ENCODE data around the gene DCLK3.

DCLK3 gene

GRCh38 chr3:36736301-36736700 is 28.1 kb downstream of the DCLK3 start:
- no peak for DNase-seq (ENCODE audit: extremely low spot score)
- ChIA-PET POLR2A (no interaction called here), CTCF (no interaction called here)
- TF ChIP-seq LEF1 (IDR thresholded peaks at IDR 0.05; ENCODE audit: borderline replicate concordance): no peak
- TF ChIP-seq PKNOX1 (IDR thresholded peaks at IDR 0.05): no peak
- no peak for TF ChIP-seq NFRKB (IDR thresholded peaks at IDR 0.05)
- TF ChIP-seq SP1 (IDR thresholded peaks at IDR 0.05): no peak
- TF ChIP-seq FOXM1 (IDR thresholded peaks at IDR 0.05; ENCODE audit: borderline replicate concordance): no peak
- no peak for TF ChIP-seq FOXA1 (IDR thresholded peaks at IDR 0.05)
- no peak for TF ChIP-seq TARDBP (IDR thresholded peaks at IDR 0.05)
- no peak for TF ChIP-seq SUZ12 (IDR thresholded peaks at IDR 0.05)
- no peak for TF ChIP-seq ZNF384 (IDR thresholded peaks at IDR 0.05)
- no peak for TF ChIP-seq ARNT (IDR thresholded peaks at IDR 0.05)

DNA sequence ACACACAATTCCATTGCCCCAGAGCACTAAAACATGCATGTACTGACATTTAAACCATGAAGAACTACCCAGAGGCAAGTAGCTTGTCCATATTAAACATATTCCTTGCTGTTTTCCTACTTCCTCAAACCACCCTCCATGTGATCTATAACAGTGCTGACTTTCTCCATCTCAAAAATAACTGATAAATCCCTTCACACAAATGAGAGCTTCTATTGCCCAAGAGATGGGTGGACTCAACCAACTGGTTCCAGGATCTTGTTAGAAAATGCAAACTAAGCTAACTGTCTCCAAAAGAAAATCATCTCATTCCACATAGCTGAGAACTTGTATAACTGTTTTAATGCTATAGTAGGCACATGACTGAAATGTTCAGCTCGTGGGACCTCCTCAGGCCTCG is 29.6 kb downstream of the DCLK3 start:
- CTCF ChIA-PET: interaction anchor here (0.7 to 1.9 kb wide), 3 partner anchors 134 to 758 kb away, joined by 3 to 4 read pairs (median 3); no protein-coding TSS in a partner anchor
- POLR2A ChIA-PET: no interaction called here
- TF ChIP-seq BHLHE40 (IDR thresholded peaks at IDR 0.05; ENCODE audit: borderline replicate concordance) (no peak), FOXK2 (IDR thresholded peaks at IDR 0.05) (no peak), PKNOX1 (IDR thresholded peaks at IDR 0.05) (no peak), LEF1 (IDR thresholded peaks at IDR 0.05; ENCODE audit: borderline replicate concordance) (no peak), SP1 (IDR thresholded peaks at IDR 0.05) (no peak)
- no peak for DNase-seq (ENCODE audit: extremely low spot score)

- POLR2A ChIA-PET: no interaction called here
- DNase-seq (ENCODE audit: extremely low spot score): no peak
- no peak for TF ChIP-seq PKNOX1 (IDR thresholded peaks at IDR 0.05)
- CTCF ChIA-PET: interaction anchor here (1.9 kb wide), 1 partner anchor 225 kb away, joined by 4 read pairs; no protein-coding TSS in a partner anchor
Measured at GRCh38 chr3:36733723-36734122, 30.6 kb downstream of the DCLK3 start.

- CTCF ChIA-PET: interaction anchor here (0.9 to 1.9 kb wide), 2 partner anchors 10 to 226 kb away, joined by 3 to 4 read pairs; no protein-coding TSS in a partner anchor
Measured at GRCh38 chr3:36733162-36733696, 31.1 kb downstream of the DCLK3 start.

GRCh38 chr3:36730966-36731365 is 33.4 kb downstream of the DCLK3 start:
- ChIA-PET POLR2A (no interaction called here), CTCF (interaction anchor here (0.8 kb wide), 1 partner anchor 227 kb away, joined by 3 read pairs; no protein-coding TSS in a partner anchor)
- TF ChIP-seq ZNF384 (IDR thresholded peaks at IDR 0.05) (no peak), FOXK2 (IDR thresholded peaks at IDR 0.05) (no peak), HDGF (IDR thresholded peaks at IDR 0.05; ENCODE audit: borderline replicate concordance) (no peak), ELF4 (IDR thresholded peaks at IDR 0.05) (no peak), FOXM1 (IDR thresholded peaks at IDR 0.05; ENCODE audit: borderline replicate concordance) (no peak), LEF1 (IDR thresholded peaks at IDR 0.05; ENCODE audit: borderline replicate concordance) (no peak), L3MBTL2 (conservative IDR thresholded peaks at IDR 0.05) (no peak), FOXA1 (IDR thresholded peaks at IDR 0.05) (no peak), TARDBP (IDR thresholded peaks at IDR 0.05) (no peak), CTBP1 (IDR thresholded peaks at IDR 0.05; ENCODE audit: borderline replicate concordance) (no peak), SUZ12 (IDR thresholded peaks at IDR 0.05) (no peak), BHLHE40 (IDR thresholded peaks at IDR 0.05; ENCODE audit: borderline replicate concordance) (no peak), SP1 (IDR thresholded peaks at IDR 0.05) (no peak), NFRKB (IDR thresholded peaks at IDR 0.05) (no peak)
- DNase-seq (ENCODE audit: extremely low spot score): no peak

More at GRCh38 chr3:36733162-36733696, 31.1 kb downstream of the DCLK3 start:
- TF ChIP-seq L3MBTL2 (conservative IDR thresholded peaks at IDR 0.05) (no peak), SP1 (IDR thresholded peaks at IDR 0.05) (no peak), ARNT (IDR thresholded peaks at IDR 0.05) (no peak), FOXA1 (IDR thresholded peaks at IDR 0.05) (no peak), BHLHE40 (IDR thresholded peaks at IDR 0.05; ENCODE audit: borderline replicate concordance) (no peak), FOXM1 (IDR thresholded peaks at IDR 0.05; ENCODE audit: borderline replicate concordance) (no peak), NFRKB (IDR thresholded peaks at IDR 0.05) (no peak), FOXK2 (IDR thresholded peaks at IDR 0.05) (no peak), CTBP1 (IDR thresholded peaks at IDR 0.05; ENCODE audit: borderline replicate concordance) (no peak), PKNOX1 (IDR thresholded peaks at IDR 0.05) (no peak)
- POLR2A ChIA-PET: no interaction called here
- no peak for DNase-seq (ENCODE audit: extremely low spot score)

GRCh38 chr3:36729204-36730056 is 34.9 kb downstream of the DCLK3 start:
- TF ChIP-seq LEF1 (IDR thresholded peaks at IDR 0.05; ENCODE audit: borderline replicate concordance) (no peak), BHLHE40 (IDR thresholded peaks at IDR 0.05; ENCODE audit: borderline replicate concordance) (no peak), TARDBP (IDR thresholded peaks at IDR 0.05) (no peak), HDGF (IDR thresholded peaks at IDR 0.05; ENCODE audit: borderline replicate concordance) (no peak), L3MBTL2 (conservative IDR thresholded peaks at IDR 0.05) (no peak), CTBP1 (IDR thresholded peaks at IDR 0.05; ENCODE audit: borderline replicate concordance) (no peak), FOXK2 (IDR thresholded peaks at IDR 0.05) (no peak), ELF4 (IDR thresholded peaks at IDR 0.05) (no peak), PKNOX1 (IDR thresholded peaks at IDR 0.05) (no peak), SUZ12 (IDR thresholded peaks at IDR 0.05) (no peak)
- CTCF ChIA-PET: interaction anchor here (0.5 to 0.6 kb wide), 2 partner anchors 178 to 1025 kb away, joined by 3 to 6 read pairs; no protein-coding TSS in a partner anchor
- DNase-seq (ENCODE audit: extremely low spot score): peak; percentile 41
- POLR2A ChIA-PET: no interaction called here

Measured in HEK293T (cell line).